Small intestine (tissue), 7 donors: ENCODE data around the gene CALCOCO2. TPM values are rescaled to one million over a fixed set of nuclear protein-coding genes. Genes with fewer than 3 reads are reported as not detected.

Experiments used
- DNase-seq, 2 donors: peaks; one replicate each; pipeline versions ENCODE4 v3.0.0 to v3.0.0-alpha.2; 2013
- FAIRE-seq: peaks from 2 replicates; lab custom pipeline; 2012; peaks lifted over from hg19 to GRCh38; lab: Jason Lieb, UNC
- H3K27ac ChIP-seq, 3 donors: one replicate each; pipeline ENCODE4 v1.5.1; 2013; ENCODE audit warnings: low read length in 2 of 3, mild to moderate bottlenecking in 2 of 3, control low read depth in 1 of 3, inconsistent platforms in 1 of 3, low read depth in 1 of 3, moderate library complexity in 1 of 3
- H3K27me3 ChIP-seq, 3 donors: one replicate each; pipeline ENCODE4 v1.6.1; 2013; ENCODE audit warnings: low read length in 3 of 3, inconsistent platforms in 1 of 3; ENCODE audit not compliant: control insufficient read depth in 3 of 3, insufficient read depth in 3 of 3
- H3K36me3 ChIP-seq, 3 donors: one replicate each; pipeline ENCODE4 v1.6.1; 2013; ENCODE audit warnings: low read length in 3 of 3, inconsistent platforms in 1 of 3, low read depth in 1 of 3, mild to moderate bottlenecking in 1 of 3, moderate library complexity in 1 of 3; ENCODE audit not compliant: control insufficient read depth in 3 of 3, insufficient read depth in 2 of 3
- H3K4me1 ChIP-seq, 3 donors: one replicate each; pipeline ENCODE4 v1.6.1; 2013; ENCODE audit warnings: low read length in 2 of 3, inconsistent platforms in 1 of 3, low read depth in 1 of 3, mild to moderate bottlenecking in 1 of 3, moderate library complexity in 1 of 3; ENCODE audit not compliant: control insufficient read depth in 3 of 3, insufficient read depth in 2 of 3
- H3K4me3 ChIP-seq, 3 donors: one replicate each; pipeline ENCODE4 v1.5.1; 2013; ENCODE audit warnings: low read length in 3 of 3, control low read depth in 1 of 3, inconsistent platforms in 1 of 3, low read depth in 1 of 3, mild to moderate bottlenecking in 1 of 3, moderate library complexity in 1 of 3
- H3K9me3 ChIP-seq, 2 donors: one replicate each; pipeline ENCODE4 v1.6.1; 2013; ENCODE audit warnings: low read depth in 1 of 2, low read length in 1 of 2; ENCODE audit not compliant: control insufficient read depth in 2 of 2, insufficient read depth in 1 of 2
- WGBS, 3 donors: extraction: QIAGEN DNeasy Blood & Tissue Kit; methylation state at CpG; one replicate each; pipeline ENCODE4 v1.1.7; 2013; 5-methylcytosine and 5-hydroxymethylcytosine counted together
- polyA plus RNA-seq, 4 donors: library from polyadenylated mRNA; stranded (reverse) in 3 of 4; unstranded in 1 of 4; fragments of 200-250 nt in 3 of 4; fragments of 120-200 nt in 1 of 4; gene quantifications; one replicate each; pipeline versions ENCODE4 v1.2.1 to v1.2.3, GENCODE V29; 2013
- donor health status: healthy with polysubstance abuse.
- donor health status: control.
- donor health status: control.
- donor health status: Bipolar disorder and iron deficiency.
- donor health status: healthy.

Gene CALCOCO2
- polyA plus RNA-seq, 4 donors: 72.1 to 170 (median 87.8) TPM

GRCh38 chr17:48873209-48873608 lies 42.4 kb downstream of the CALCOCO2 start:
- Histone ChIP-seq H3K27me3 (no peaks in the 10 kb centered on the region), H3K36me3 (no peaks in the 10 kb centered on the region), H3K4me3 (no peak overlapping the region), H3K4me1 (peaks cover 11 to 52% (median 15%) of the 10 kb centered on the region in 3 donors), H3K27ac (peak overlapping the region; percentile 24 to 91 (median 47)), H3K9me3 (no peaks in the 10 kb centered on the region)
- DNase-seq (peak; percentile 57 to 60), FAIRE-seq (no peak)
- WGBS, 3 donors: 33 to 55% (median 42%) methylated on average over 1 of the region's 1 CpG

- H3K4me1 ChIP-seq: peaks cover 11 to 52% (median 15%) of the 10 kb centered on the region in 3 donors
- H3K27me3 ChIP-seq: no peaks in the 10 kb centered on the region
- H3K27ac ChIP-seq: peak overlapping the region; percentile 24 to 91 (median 47)
- DNase-seq (peak in 1 of 2 donors; percentile 20), FAIRE-seq (no peak)
- WGBS, 3 donors: 45 to 52% (median 50%) methylated on average over 5 of the region's 5 CpGs
- H3K36me3 ChIP-seq: no peaks in the 10 kb centered on the region
- no peaks in the 10 kb centered on the region for H3K9me3 ChIP-seq
- H3K4me3 ChIP-seq: no peak overlapping the region
Measured at GRCh38 chr17:48873696-48874443, 43.0 kb downstream of the CALCOCO2 start.

- Histone ChIP-seq H3K4me1 (peaks cover 0 to 3% (median 0%) of the 10 kb centered on the region in 3 donors), H3K4me3 (no peak overlapping the region), H3K36me3 (no peaks in the 10 kb centered on the region), H3K27ac (no peak overlapping the region), H3K27me3 (no peaks in the 10 kb centered on the region), H3K9me3 (no peaks in the 10 kb centered on the region)
- DNase-seq: peak; percentile 77 to 81
- 17 to 22% (median 19%) methylated on average over 12 of the region's 12 CpGs for WGBS, 3 donors
- no peak for FAIRE-seq
Measured at GRCh38 chr17:48878920-48879898, 48.4 kb downstream of the CALCOCO2 start.

- Histone ChIP-seq H3K27ac (no peak overlapping the region), H3K27me3 (no peaks in the 10 kb centered on the region), H3K4me3 (no peak overlapping the region), H3K4me1 (peaks cover 0 to 3% (median 0%) of the 10 kb centered on the region in 3 donors), H3K9me3 (no peaks in the 10 kb centered on the region), H3K36me3 (no peaks in the 10 kb centered on the region)
- FAIRE-seq (no peak), DNase-seq (no peak)
- WGBS, 3 donors: 82 to 91% (median 87%) methylated on average over 2 of the region's 2 CpGs
Measured at GRCh38 chr17:48882272-48882671, 51.4 kb downstream of the CALCOCO2 start.

GRCh38 chr17:48883171-48883570 lies 52.3 kb downstream of the CALCOCO2 start:
- 63 to 78% (median 72%) methylated on average over 10 of the region's 10 CpGs for WGBS, 3 donors
- H3K4me3 ChIP-seq: no peak overlapping the region
- no peaks in the 10 kb centered on the region for H3K4me1 ChIP-seq
- H3K27me3 ChIP-seq: no peaks in the 10 kb centered on the region
- H3K9me3 ChIP-seq: no peaks in the 10 kb centered on the region
- no peak overlapping the region for H3K27ac ChIP-seq
- no peak for FAIRE-seq
- no peaks in the 10 kb centered on the region for H3K36me3 ChIP-seq
- no peak for DNase-seq

- Histone ChIP-seq H3K9me3 (no peaks in the 10 kb centered on the region), H3K4me3 (no peak overlapping the region), H3K27ac (no peak overlapping the region), H3K36me3 (peaks cover 0 to 6% (median 0%) of the 10 kb centered on the region in 3 donors), H3K27me3 (no peaks in the 10 kb centered on the region), H3K4me1 (peaks cover 0 to 17% (median 0%) of the 10 kb centered on the region in 3 donors)
- DNase-seq (no peak), FAIRE-seq (no peak)
- 90 to 93% (median 92%) methylated on average over 2 of the region's 2 CpGs for WGBS, 3 donors
Measured at GRCh38 chr17:48890086-48890485, 59.3 kb downstream of the CALCOCO2 start.

GRCh38 chr17:48892940-48893645 lies 62.3 kb downstream of the CALCOCO2 start:
- DNase-seq (no peak), FAIRE-seq (no peak)
- H3K27me3 ChIP-seq: no peaks in the 10 kb centered on the region
- peaks cover 0 to 26% (median 3%) of the 10 kb centered on the region in 3 donors for H3K4me1 ChIP-seq
- peak overlapping the region; percentile 34 to 62 (median 51) for H3K4me3 ChIP-seq
- no peaks in the 10 kb centered on the region for H3K9me3 ChIP-seq
- peaks cover 0 to 14% (median 0%) of the 10 kb centered on the region in 3 donors for H3K36me3 ChIP-seq
- H3K27ac ChIP-seq: peak overlapping the region; percentile 87 to 97 (median 92)
- 0 to 1% (median 1%) methylated on average over 24 of the region's 24 CpGs for WGBS, 3 donors
